HCT116 (cell line): Measurements from ENCODE around the gene TRAT1. TPM values are rescaled to one million over a fixed set of nuclear protein-coding genes. Genes with fewer than 3 reads are reported as not detected.

ENCODE experiments used
- ATAC-seq: fragments of 200-7000 bp; cut with Tn5 transposase; 2 replicates; pipeline ENCODE4 v1.9.1; 2020; ENCODE audit warnings: mild to moderate bottlenecking, moderate library complexity
- BruUV-seq: library from RNA; stranded (reverse); fragments of 400-500 nt; replicated peaks from 2 replicates; lab custom pipeline; 2021; lab: Mats Ljungman, UMichigan
- CTCF ChIA-PET: fragments of 300-600 bp; sonication (Branson Sonifier 250); formaldehyde crosslinking; loops from one replicate; lab custom pipeline; 2021; ENCODE audit warnings: antibody characterized with exemption; lab: Charles Lee
- POLR2A ChIA-PET: fragments of 300-600, 350-600 bp; sonication (Branson Sonifier 250); formaldehyde crosslinking; loops from one replicate; lab custom pipeline; 2021; ENCODE audit warnings: antibody characterized with exemption; lab: Charles Lee
- RAD21 ChIA-PET, 2 experiments: fragments of 300-600 bp; sonication (Branson Sonifier 250); formaldehyde crosslinking; loops; one replicate each; lab custom pipeline; 2023; ENCODE audit warnings: low total read pairs in 2 of 2; ENCODE audit not compliant: uncharacterized antibody in 2 of 2, unreplicated experiment in 2 of 2, low non-redundant PET in 1 of 2; lab: Charles Lee
- DNase-seq: peaks from one replicate; pipeline ENCODE4 v3.0.0-alpha.2; 2010; ENCODE audit warnings: low read depth, low spot score
- H2AFZ ChIP-seq: fragments of 200-600 bp; shearing (Covaris generic), sonication (generic); 2 replicates; pipeline ENCODE4 v1.6.1; 2017; ENCODE audit warnings: low read depth, mixed run types, mixed read lengths, antibody characterized with exemption, low read length; ENCODE audit not compliant: poor library complexity, severe bottlenecking
- H3K27ac ChIP-seq: 2 replicates; pipeline ENCODE4 v1.5.1; 2012; ENCODE audit warnings: low read depth, low read length
- H3K27me3 ChIP-seq: fragments of 200-600 bp; sonication (generic); 2 replicates; pipeline ENCODE4 v1.6.1; 2016; ENCODE audit warnings: mixed run types, low read length, mixed read lengths; ENCODE audit not compliant: insufficient read depth
- H3K36me3 ChIP-seq, 2 experiments: fragments of 200-500 bp in 1 of 2; fragments of 200-600 bp in 1 of 2; sonication (Bioruptor generic) in 1 of 2; sonication (generic) in 1 of 2; 2 replicates each; pipeline versions ENCODE4 v1.5.1 to v1.6.1; 2014 to 2016; ENCODE audit warnings: low read length in 2 of 2, inconsistent platforms in 1 of 2, mixed read lengths in 1 of 2, mixed run types in 1 of 2; ENCODE audit not compliant: insufficient read depth in 2 of 2, control insufficient read depth in 1 of 2
- H3K4me1 ChIP-seq, 2 experiments: fragments of 200-600 bp in 1 of 2; sonication (generic) in 1 of 2; 2 replicates each; pipeline versions ENCODE4 v1.5.1 to v1.6.1; 2012 to 2017; ENCODE audit warnings: low read length in 2 of 2, inconsistent platforms in 1 of 2, mild to moderate bottlenecking in 1 of 2, mixed read lengths in 1 of 2, mixed run types in 1 of 2, moderate library complexity in 1 of 2; ENCODE audit not compliant: insufficient read depth in 2 of 2, control insufficient read depth in 1 of 2
- H3K4me2 ChIP-seq: fragments of 200-600 bp; sonication (generic); 2 replicates; pipeline ENCODE4 v1.6.1; 2017; ENCODE audit warnings: mixed run types, low read length, mixed read lengths
- H3K4me3 ChIP-seq, 2 experiments: fragments of 200-600 bp in 1 of 2; sonication (generic) in 1 of 2; replicated peaks in 1 of 2; 2 replicates each; pipeline ENCODE4 v1.5.1; 2011 to 2016; ENCODE audit warnings: low read length in 2 of 2, control low read depth in 1 of 2, low read depth in 1 of 2, mild to moderate bottlenecking in 1 of 2, mixed read lengths in 1 of 2, mixed run types in 1 of 2
- H3K79me2 ChIP-seq: fragments of 200-600 bp; sonication (generic); 2 replicates; pipeline ENCODE4 v1.6.1; 2017; ENCODE audit warnings: mild to moderate bottlenecking, mixed run types, low read length, moderate library complexity, mixed read lengths; ENCODE audit not compliant: insufficient read depth
- H3K9ac ChIP-seq: fragments of 200-600 bp; sonication (generic); 2 replicates; pipeline ENCODE4 v1.6.1; 2016; ENCODE audit warnings: low read length, mixed read lengths
- H3K9me2 ChIP-seq: fragments of 200-600 bp; sonication (generic), shearing (Covaris generic); 2 replicates; pipeline ENCODE4 v1.6.1; 2017; ENCODE audit warnings: mixed run types, mild to moderate bottlenecking, moderate library complexity; ENCODE audit not compliant: insufficient read depth
- H3K9me3 ChIP-seq, 2 experiments: fragments of 200-500 bp in 1 of 2; fragments of 200-600 bp in 1 of 2; sonication (Bioruptor generic) in 1 of 2; sonication (generic) in 1 of 2; 2 replicates each; pipeline ENCODE4 v1.6.1; 2014 to 2017; ENCODE audit warnings: low read length in 2 of 2, mixed read lengths in 2 of 2, inconsistent platforms in 1 of 2, low read depth in 1 of 2, mild to moderate bottlenecking in 1 of 2, mixed run types in 1 of 2, moderate library complexity in 1 of 2; ENCODE audit not compliant: control insufficient read depth in 1 of 2, insufficient read depth in 1 of 2
- H4K20me1 ChIP-seq: fragments of 200-600 bp; sonication (generic), shearing (Covaris generic); 2 replicates; pipeline ENCODE4 v1.6.1; 2017; ENCODE audit warnings: mixed run types, mild to moderate bottlenecking, moderate library complexity; ENCODE audit not compliant: insufficient read depth
- EGR1 ChIP-seq: IDR thresholded peaks from 2 replicates; pipeline ENCODE4 v1.6.1; 2012; ENCODE audit warnings: low read depth
- POLR2AphosphoS5 ChIP-seq: IDR thresholded peaks from 2 replicates; pipeline ENCODE4 v1.6.1; 2011; ENCODE audit warnings: mild to moderate bottlenecking, low read depth, low read length, moderate library complexity
- RAD21 ChIP-seq: IDR thresholded peaks from 2 replicates; pipeline ENCODE4 v1.6.1; 2012; ENCODE audit warnings: low read depth, mild to moderate bottlenecking
- SIN3A ChIP-seq: IDR thresholded peaks from 2 replicates; pipeline ENCODE4 v1.6.1; 2012; ENCODE audit warnings: low read depth
- SP1 ChIP-seq: IDR thresholded peaks from 2 replicates; pipeline ENCODE4 v1.6.1; 2012; ENCODE audit warnings: low read depth
- ZFX ChIP-seq: fragments of 450-650 bp; IDR thresholded peaks from 2 replicates; pipeline ENCODE4 v1.6.1; 2017
- ZNF274 ChIP-seq: fragments of 200-500 bp; sonication (Bioruptor generic); IDR thresholded peaks from 2 replicates; pipeline ENCODE4 v1.6.1; 2014; ENCODE audit warnings: mild to moderate bottlenecking, low read depth, low read length, inconsistent platforms
- intact Hi-C: fragments of 100-400 bp; cut with micrococcal nuclease; formaldehyde crosslinking; loops from 2 replicates; pipeline ENCODE4 v1.10.0; 2022
- total RNA-seq: library from RNA; stranded (reverse); gene quantifications from one replicate; pipeline ENCODE4 v1.2.1, GENCODE V29; 2021; ENCODE audit not compliant: unreplicated experiment
- TF ChIP-seq, protein P1 (sequence below): IDR thresholded peaks from 2 replicates; pipeline ENCODE4 v1.6.1; 2011; ENCODE audit warnings: mild to moderate bottlenecking, low read length, moderate library complexity; ENCODE audit not compliant: insufficient replicate concordance; ENCODE audit errors: extremely low read depth
- TF ChIP-seq, protein P2 (sequence below), 3 experiments: fragments of 200-600 bp in 1 of 3; sonication (generic) in 1 of 3; IDR thresholded peaks in 2 of 3; conservative IDR thresholded peaks in 1 of 3; 2 replicates each; pipeline ENCODE4 v1.5.1; 2012 to 2017; ENCODE audit warnings: low read depth in 2 of 3, low read length in 2 of 3, antibody characterized with exemption in 1 of 3, borderline replicate concordance in 1 of 3, control low read depth in 1 of 3, mild to moderate bottlenecking in 1 of 3, mixed read lengths in 1 of 3, mixed run types in 1 of 3, moderate library complexity in 1 of 3; ENCODE audit not compliant: insufficient read depth in 1 of 3
- TF ChIP-seq, protein P3 (sequence below): IDR thresholded peaks from 2 replicates; pipeline ENCODE4 v1.6.1; 2012; ENCODE audit warnings: low read depth

The TRAT1 gene
- total RNA-seq, 1 experiment from 2014 or later: not detected

GRCh38 chr3:108861401-108861800 lies 38.8 kb downstream of the TRAT1 start:
- H4K20me1 ChIP-seq: no peaks in the 10 kb centered on the region
- no peaks in the 10 kb centered on the region; a peak in 1 of 4 replicates for H3K9me3 ChIP-seq
- peak overlapping the region; percentile 28 for H2AFZ ChIP-seq
- no peaks in the 10 kb centered on the region for H3K9me2 ChIP-seq
- ChIA-PET CTCF (no interaction called here), POLR2A (no interaction called here), RAD21 (no interaction called here)
- H3K27ac ChIP-seq: no peak overlapping the region
- no peak overlapping the region for H3K4me3 ChIP-seq
- no peak overlapping the region for H3K4me2 ChIP-seq
- H3K4me1 ChIP-seq: peaks cover 22 to 30% of the 10 kb centered on the region in 2 experiments
- no peak for DNase-seq
- H3K36me3 ChIP-seq: no peaks in the 10 kb centered on the region
- intact Hi-C loops: no loop called here
- no peak for TF ChIP-seq ZNF274
- no peak for TF ChIP-seq EGR1
- TF ChIP-seq, protein P1, sequence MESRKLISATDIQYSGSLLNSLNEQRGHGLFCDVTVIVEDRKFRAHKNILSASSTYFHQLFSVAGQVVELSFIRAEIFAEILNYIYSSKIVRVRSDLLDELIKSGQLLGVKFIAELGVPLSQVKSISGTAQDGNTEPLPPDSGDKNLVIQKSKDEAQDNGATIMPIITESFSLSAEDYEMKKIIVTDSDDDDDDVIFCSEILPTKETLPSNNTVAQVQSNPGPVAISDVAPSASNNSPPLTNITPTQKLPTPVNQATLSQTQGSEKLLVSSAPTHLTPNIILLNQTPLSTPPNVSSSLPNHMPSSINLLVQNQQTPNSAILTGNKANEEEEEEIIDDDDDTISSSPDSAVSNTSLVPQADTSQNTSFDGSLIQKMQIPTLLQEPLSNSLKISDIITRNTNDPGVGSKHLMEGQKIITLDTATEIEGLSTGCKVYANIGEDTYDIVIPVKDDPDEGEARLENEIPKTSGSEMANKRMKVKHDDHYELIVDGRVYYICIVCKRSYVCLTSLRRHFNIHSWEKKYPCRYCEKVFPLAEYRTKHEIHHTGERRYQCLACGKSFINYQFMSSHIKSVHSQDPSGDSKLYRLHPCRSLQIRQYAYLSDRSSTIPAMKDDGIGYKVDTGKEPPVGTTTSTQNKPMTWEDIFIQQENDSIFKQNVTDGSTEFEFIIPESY: no peak
- TF ChIP-seq ZFX: no peak
- no peak for TF ChIP-seq RAD21
- no peak for TF ChIP-seq SP1
- TF ChIP-seq, protein P2, sequence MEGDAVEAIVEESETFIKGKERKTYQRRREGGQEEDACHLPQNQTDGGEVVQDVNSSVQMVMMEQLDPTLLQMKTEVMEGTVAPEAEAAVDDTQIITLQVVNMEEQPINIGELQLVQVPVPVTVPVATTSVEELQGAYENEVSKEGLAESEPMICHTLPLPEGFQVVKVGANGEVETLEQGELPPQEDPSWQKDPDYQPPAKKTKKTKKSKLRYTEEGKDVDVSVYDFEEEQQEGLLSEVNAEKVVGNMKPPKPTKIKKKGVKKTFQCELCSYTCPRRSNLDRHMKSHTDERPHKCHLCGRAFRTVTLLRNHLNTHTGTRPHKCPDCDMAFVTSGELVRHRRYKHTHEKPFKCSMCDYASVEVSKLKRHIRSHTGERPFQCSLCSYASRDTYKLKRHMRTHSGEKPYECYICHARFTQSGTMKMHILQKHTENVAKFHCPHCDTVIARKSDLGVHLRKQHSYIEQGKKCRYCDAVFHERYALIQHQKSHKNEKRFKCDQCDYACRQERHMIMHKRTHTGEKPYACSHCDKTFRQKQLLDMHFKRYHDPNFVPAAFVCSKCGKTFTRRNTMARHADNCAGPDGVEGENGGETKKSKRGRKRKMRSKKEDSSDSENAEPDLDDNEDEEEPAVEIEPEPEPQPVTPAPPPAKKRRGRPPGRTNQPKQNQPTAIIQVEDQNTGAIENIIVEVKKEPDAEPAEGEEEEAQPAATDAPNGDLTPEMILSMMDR (IDR thresholded peaks at IDR 0.05 in 2 of 3, conservative IDR thresholded peaks at IDR 0.05 in 1 of 3; ENCODE audit: borderline replicate concordance in 1 of 3, insufficient read depth in 1 of 3, low read depth in 2 of 3, low read length in 2 of 3): no peak
- no peak for TF ChIP-seq POLR2AphosphoS5
- TF ChIP-seq, protein P3, sequence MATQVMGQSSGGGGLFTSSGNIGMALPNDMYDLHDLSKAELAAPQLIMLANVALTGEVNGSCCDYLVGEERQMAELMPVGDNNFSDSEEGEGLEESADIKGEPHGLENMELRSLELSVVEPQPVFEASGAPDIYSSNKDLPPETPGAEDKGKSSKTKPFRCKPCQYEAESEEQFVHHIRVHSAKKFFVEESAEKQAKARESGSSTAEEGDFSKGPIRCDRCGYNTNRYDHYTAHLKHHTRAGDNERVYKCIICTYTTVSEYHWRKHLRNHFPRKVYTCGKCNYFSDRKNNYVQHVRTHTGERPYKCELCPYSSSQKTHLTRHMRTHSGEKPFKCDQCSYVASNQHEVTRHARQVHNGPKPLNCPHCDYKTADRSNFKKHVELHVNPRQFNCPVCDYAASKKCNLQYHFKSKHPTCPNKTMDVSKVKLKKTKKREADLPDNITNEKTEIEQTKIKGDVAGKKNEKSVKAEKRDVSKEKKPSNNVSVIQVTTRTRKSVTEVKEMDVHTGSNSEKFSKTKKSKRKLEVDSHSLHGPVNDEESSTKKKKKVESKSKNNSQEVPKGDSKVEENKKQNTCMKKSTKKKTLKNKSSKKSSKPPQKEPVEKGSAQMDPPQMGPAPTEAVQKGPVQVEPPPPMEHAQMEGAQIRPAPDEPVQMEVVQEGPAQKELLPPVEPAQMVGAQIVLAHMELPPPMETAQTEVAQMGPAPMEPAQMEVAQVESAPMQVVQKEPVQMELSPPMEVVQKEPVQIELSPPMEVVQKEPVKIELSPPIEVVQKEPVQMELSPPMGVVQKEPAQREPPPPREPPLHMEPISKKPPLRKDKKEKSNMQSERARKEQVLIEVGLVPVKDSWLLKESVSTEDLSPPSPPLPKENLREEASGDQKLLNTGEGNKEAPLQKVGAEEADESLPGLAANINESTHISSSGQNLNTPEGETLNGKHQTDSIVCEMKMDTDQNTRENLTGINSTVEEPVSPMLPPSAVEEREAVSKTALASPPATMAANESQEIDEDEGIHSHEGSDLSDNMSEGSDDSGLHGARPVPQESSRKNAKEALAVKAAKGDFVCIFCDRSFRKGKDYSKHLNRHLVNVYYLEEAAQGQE: no peak
- TF ChIP-seq SIN3A: no peak
- H3K27me3 ChIP-seq: no peaks in the 10 kb centered on the region
- BruUV-seq: no TSS peak
- H3K9ac ChIP-seq: no peak overlapping the region
- ATAC-seq: no peak
- no peaks in the 10 kb centered on the region for H3K79me2 ChIP-seq
